ENCODE data around the gene GADD45B. TPM values are rescaled to one million over a fixed set of nuclear protein-coding genes. Genes with fewer than 3 reads are reported as not detected.

Gene GADD45B
- total RNA-seq, 4 donors from 2014 or later: 230 to 440 (median 337) TPM

GRCh38 chr19:2438178-2438577 is 37.7 kb upstream of the GADD45B start:
- WGBS, 2 donors: 94 to 95% methylated on average over 19 to 20 of the region's 20 CpGs
- no peaks in the 10 kb centered on the region for H3K9me3 ChIP-seq
- TF ChIP-seq, protein P1, sequence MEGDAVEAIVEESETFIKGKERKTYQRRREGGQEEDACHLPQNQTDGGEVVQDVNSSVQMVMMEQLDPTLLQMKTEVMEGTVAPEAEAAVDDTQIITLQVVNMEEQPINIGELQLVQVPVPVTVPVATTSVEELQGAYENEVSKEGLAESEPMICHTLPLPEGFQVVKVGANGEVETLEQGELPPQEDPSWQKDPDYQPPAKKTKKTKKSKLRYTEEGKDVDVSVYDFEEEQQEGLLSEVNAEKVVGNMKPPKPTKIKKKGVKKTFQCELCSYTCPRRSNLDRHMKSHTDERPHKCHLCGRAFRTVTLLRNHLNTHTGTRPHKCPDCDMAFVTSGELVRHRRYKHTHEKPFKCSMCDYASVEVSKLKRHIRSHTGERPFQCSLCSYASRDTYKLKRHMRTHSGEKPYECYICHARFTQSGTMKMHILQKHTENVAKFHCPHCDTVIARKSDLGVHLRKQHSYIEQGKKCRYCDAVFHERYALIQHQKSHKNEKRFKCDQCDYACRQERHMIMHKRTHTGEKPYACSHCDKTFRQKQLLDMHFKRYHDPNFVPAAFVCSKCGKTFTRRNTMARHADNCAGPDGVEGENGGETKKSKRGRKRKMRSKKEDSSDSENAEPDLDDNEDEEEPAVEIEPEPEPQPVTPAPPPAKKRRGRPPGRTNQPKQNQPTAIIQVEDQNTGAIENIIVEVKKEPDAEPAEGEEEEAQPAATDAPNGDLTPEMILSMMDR (IDR thresholded peaks at IDR 0.05): no peak
- TF ChIP-seq EP300 (IDR thresholded peaks at IDR 0.05) (no peak), POLR2A (IDR thresholded peaks at IDR 0.05) (no peak)
- H3K4me1 ChIP-seq: no peaks in the 10 kb centered on the region
- DNase-seq (ENCODE audit: low spot score in 2 of 2): no peak
- H3K36me3 ChIP-seq: peaks cover 0 to 80% (median 0%) of the 10 kb centered on the region in 3 donors
- H3K4me3 ChIP-seq: no peak overlapping the region
- no peak overlapping the region for H3K27ac ChIP-seq
- H3K27me3 ChIP-seq: no peaks in the 10 kb centered on the region

GRCh38 chr19:2440515-2440914 is 35.4 kb upstream of the GADD45B start:
- H3K36me3 ChIP-seq: peaks cover 0 to 79% (median 0%) of the 10 kb centered on the region in 3 donors
- no peaks in the 10 kb centered on the region for H3K4me1 ChIP-seq
- no peak for DNase-seq (ENCODE audit: low spot score in 2 of 2)
- H3K4me3 ChIP-seq: no peak overlapping the region
- WGBS, 2 donors: 100% methylated on average over 1 of the region's 1 CpG
- no peaks in the 10 kb centered on the region for H3K9me3 ChIP-seq
- TF ChIP-seq POLR2A (IDR thresholded peaks at IDR 0.05) (no peak), EP300 (IDR thresholded peaks at IDR 0.05) (no peak)
- TF ChIP-seq, protein P1 (IDR thresholded peaks at IDR 0.05): no peak
- no peak overlapping the region for H3K27ac ChIP-seq
- H3K27me3 ChIP-seq: no peaks in the 10 kb centered on the region

DNA sequence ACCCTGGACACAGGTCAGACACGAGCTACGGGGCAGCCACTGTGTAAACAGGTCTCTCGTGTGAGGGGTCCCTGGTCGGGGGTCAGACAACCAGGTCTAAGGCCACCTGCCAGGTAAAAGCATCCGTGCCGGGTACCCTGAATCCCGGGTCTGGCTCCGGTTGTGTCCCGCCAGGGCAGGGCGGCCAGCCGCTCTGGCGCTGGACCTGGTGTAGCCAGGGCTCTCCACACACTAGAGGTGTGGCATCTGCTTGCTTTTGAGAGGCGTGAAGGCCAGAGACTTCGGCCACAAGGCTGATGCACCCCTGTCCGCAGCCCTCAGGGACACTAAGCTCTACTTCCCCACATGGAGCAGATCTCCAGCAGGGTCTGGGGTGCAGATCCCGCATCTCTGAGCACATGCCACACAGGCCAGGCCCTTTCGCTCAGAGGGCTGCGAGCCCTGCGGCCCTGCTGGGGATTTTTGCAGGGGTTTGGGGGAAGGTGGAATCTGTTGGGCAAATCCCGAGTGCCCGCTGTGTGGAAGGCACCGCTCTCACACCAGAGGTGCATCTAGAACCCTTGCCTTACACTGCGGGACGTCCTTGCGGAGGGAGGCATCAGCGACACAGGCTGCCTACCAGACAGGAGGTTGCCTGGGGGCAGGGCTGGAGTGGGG is 34.7 kb upstream of the GADD45B start:
- 89 to 97% methylated on average over 17 to 26 of the region's 26 CpGs for WGBS, 2 donors
- Histone ChIP-seq H3K4me1 (no peaks in the 10 kb centered on the region), H3K27ac (no peak overlapping the region), H3K4me3 (no peak overlapping the region), H3K36me3 (peaks cover 0 to 72% (median 0%) of the 10 kb centered on the region in 3 donors), H3K27me3 (no peaks in the 10 kb centered on the region), H3K9me3 (no peaks in the 10 kb centered on the region)
- no peak for DNase-seq (ENCODE audit: low spot score in 2 of 2)
- TF ChIP-seq EP300 (IDR thresholded peaks at IDR 0.05) (no peak), POLR2A (IDR thresholded peaks at IDR 0.05) (no peak)
- TF ChIP-seq, protein P1 (IDR thresholded peaks at IDR 0.05): no peak

- no peak overlapping the region for H3K4me3 ChIP-seq
- no peak for DNase-seq (ENCODE audit: low spot score in 2 of 2)
- H3K4me1 ChIP-seq: no peaks in the 10 kb centered on the region
- H3K9me3 ChIP-seq: no peaks in the 10 kb centered on the region
- 87 to 94% methylated on average over 16 to 17 of the region's 22 CpGs for WGBS, 2 donors
- TF ChIP-seq POLR2A (IDR thresholded peaks at IDR 0.05) (no peak), EP300 (IDR thresholded peaks at IDR 0.05) (no peak)
- TF ChIP-seq, protein P1 (IDR thresholded peaks at IDR 0.05): no peak
- H3K36me3 ChIP-seq: peaks cover 0 to 61% (median 0%) of the 10 kb centered on the region in 3 donors
- H3K27ac ChIP-seq: no peak overlapping the region
- H3K27me3 ChIP-seq: no peaks in the 10 kb centered on the region
These were observed 32.7 kb upstream of the GADD45B start for GRCh38 chr19:2443116-2443784.

DNA sequence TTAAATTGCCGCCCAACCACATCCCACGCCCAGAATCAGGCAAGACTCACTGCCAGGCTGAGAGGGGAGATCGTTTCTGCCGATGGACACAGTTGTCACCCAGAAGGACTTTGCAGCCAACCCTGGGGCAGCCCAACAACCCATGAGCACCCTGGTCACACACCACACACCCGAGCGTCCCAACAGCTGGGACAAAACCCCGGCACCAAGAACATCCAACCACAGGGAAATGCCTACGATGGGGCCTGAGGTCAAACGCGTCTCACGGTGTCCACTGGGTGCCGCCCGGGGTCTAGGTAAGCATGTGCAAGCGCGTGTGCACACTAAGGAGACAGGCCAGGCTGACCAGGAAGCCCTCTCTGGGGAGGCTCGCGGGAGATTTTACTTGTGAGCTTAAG is 32.1 kb upstream of the GADD45B start:
- Histone ChIP-seq H3K9me3 (no peaks in the 10 kb centered on the region), H3K27me3 (no peaks in the 10 kb centered on the region), H3K4me3 (no peak overlapping the region), H3K27ac (no peak overlapping the region), H3K4me1 (no peaks in the 10 kb centered on the region), H3K36me3 (peaks cover 0 to 56% (median 0%) of the 10 kb centered on the region in 3 donors)
- WGBS, 2 donors: 84 to 85% methylated on average over 17 of the region's 17 CpGs
- no peak for DNase-seq (ENCODE audit: low spot score in 2 of 2)
- TF ChIP-seq, protein P1 (IDR thresholded peaks at IDR 0.05): no peak
- TF ChIP-seq EP300 (IDR thresholded peaks at IDR 0.05) (no peak), POLR2A (IDR thresholded peaks at IDR 0.05) (no peak)

All from tibial nerve (tissue), 4 donors.